SKM-1 treated with dmso at 0.1 percent for 144 hours (cell line): ENCODE results near the gene SPOCK1.

ENCODE experiments used
- DNase-seq: peaks from one replicate; lab custom pipeline; 2025; ENCODE audit not compliant: unreplicated experiment; lab: John Stamatoyannopoulos, UW

The SPOCK1 gene

DNA sequence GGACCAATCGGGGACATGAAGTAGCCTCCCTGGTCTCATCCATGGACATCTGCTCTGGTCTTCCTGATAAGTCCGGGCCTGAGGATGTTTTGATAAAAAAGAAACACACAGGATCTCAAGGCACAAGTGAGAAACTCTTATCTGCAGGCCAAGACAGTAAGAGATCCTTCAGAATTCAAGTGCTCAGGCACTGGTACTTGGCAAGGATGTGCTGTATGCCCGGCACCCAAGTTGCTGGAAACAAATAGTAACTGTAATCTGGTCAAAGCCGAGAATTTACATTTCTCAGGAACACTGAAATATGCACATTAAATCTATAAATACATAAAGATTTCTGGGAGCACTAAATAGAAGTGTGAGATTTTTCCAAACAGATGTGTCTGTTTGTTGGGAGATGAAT is 165.7 kb downstream of the SPOCK1 start:
- no peak for DNase-seq

DNA sequence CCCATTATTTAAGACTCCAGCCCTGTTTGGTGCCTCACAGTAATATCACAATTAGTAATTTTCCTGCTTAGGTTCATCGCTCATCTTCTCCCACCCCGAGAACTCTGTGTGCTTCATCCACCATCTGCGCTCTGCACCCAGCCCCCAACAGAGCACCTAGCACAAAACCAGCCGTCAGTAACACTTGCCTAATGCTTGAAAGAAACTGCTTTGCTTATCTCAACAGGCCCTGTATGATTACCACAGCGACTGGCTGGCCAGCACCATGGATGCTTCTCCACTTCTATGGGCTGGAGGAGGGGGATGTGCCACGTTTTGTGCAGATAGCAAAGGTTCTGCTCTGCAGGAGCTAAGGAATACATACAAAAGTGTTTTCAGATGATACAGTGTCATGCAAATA is 166.8 kb downstream of the SPOCK1 start:
- DNase-seq: no peak

DNA sequence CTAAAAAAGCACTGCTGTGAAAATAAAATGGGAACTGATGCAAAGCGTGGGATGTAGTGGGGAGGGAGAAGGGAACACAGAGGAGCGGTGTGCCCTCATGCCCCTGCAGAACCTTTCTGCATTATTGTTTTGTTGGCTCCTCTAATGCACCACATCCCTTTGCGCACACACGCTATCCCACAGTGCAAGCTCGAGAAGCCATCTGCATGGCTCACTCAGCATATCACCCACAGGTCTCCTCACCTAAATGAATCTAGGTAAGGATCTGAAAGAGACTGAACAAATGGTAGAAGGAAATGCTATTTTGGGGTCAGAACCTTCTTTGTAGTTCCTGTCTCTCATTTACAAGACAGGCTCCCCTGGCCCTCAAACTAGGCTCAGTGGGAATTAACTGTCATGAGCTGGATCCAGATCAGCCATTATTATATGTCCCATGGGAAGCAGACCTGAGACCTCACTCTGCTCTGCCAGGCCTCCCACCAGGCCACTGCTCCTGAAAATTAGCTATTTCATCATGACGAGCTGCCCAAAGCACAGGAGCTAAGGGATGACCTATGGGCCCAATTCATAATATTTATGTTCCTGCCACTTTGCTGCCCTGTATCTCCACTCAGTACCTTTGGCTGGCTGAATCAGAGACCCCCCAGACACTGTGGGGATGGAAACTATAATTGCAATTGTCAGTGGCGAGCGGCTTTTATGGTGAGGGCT is 169.4 kb downstream of the SPOCK1 start:
- no peak for DNase-seq

DNA sequence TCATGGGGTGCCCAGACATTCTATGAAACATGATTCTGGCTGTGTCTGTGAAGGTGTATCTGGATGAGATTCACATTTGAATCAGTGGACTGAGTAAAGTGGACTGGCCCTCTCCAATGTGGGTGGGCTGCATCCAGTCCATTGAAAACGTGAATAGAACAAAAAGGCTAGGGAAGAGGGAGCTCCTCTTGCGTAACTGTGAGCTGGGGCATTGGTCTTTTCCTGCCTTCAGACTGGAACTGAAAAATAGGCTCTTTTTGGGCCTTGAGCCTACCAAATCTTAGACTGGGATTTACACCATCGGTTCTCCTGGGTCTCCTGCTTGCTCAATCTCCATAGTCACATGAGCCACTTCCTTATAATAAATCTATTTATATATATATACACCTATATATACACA is 170.1 kb downstream of the SPOCK1 start:
- no peak for DNase-seq

DNA sequence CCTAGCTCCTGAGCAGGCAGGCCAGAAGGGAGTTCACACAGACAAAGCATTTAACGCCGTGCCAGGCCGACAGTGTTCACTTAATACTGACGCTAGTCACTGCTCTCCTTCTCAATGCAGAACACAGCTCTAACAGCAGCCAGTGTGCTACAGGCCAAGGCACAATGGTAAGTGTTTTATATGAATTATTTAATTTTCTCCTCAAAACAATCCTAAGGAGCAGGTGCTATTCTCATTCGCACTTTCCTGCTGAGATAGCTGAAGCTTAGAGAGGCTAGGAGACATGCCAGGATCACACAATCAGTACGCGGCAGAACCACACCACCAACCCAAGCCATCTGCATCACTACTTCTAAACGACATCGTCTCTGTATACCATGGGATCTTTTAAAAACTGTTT is 170.7 kb downstream of the SPOCK1 start:
- DNase-seq: no peak

DNA sequence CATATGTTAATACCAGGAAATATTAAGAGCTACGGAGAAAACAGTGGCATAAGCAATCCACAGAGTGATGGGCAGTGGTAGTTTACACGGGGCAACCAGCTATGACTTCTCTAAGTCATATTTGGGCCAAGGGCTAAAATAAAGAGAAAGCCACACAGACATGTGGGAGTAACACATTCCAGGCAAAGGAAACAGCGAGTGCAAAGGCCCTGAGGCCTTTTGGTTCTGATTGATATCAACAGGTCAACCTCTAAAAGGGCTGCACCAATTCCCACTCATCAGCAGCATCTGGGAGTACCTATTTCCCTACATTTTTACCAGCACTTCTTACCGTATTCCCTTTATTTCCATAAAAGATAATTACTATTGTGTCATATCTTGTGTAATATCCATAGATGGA is 173.4 kb downstream of the SPOCK1 start:
- no peak for DNase-seq

DNA sequence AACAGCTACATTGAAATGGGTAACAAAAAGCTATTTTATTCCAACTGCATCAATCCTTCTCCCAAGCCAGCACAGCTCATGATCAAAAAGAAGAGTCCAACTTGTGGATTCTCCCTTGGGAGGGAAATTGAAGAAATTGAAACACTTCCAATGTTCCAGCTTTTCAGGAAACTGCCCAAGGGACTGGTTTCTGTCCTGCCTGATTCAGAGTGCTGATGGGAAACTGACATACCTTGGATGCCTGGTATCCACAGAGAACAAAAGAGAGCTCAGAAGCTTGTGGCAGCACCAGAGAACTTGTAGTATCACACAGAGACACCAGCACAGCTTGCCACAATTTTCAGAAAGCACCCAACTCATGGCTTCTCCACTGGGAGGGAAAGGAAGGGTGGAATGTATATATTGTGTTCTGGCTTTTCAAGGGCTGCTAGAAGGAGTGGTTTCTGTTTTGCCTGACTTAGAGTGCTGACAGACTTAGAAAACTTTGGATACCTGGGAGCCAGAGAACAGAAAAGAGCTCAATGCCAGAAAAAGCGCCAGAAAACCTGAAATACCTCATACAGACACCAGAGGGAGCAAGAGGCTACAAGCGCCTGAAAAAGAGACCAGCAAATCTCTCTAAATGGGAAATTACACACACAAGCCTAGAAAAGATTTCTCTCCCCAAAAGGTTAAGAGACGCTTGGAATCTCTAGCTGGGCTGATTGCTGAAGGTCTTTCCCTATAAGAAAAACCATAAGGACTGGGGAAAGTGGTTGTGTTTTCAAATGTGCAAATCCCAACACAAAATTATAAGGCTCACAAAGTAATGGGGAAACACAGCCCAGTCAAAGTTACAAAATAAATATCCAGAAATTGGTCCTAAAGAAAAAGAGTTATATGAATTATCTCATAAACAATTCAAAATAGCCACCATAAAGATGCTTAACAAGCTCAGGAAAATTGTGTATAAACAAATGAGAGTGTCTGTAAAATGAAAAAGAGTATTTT is 178.8 kb downstream of the SPOCK1 start:
- peak; percentile 53 for DNase-seq

DNA sequence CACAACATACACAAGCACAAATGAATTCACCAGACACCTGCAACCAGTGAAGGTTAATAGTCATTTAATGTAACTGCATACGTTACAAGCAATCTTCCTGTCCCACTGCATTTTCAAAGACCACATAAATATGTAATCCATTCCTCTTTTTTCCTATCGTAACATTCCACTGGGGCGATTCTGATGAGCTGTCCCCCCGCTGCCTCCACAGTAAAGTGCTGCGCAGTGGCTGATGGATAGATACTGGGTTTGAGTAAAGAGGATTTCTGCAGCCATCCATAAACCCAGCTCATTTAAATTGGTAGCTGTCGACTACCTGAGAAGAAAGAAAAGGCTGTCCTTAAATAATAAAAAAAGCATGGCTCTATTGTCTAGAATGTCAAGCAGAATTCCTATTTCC is 181.1 kb downstream of the SPOCK1 start:
- DNase-seq: no peak

DNA sequence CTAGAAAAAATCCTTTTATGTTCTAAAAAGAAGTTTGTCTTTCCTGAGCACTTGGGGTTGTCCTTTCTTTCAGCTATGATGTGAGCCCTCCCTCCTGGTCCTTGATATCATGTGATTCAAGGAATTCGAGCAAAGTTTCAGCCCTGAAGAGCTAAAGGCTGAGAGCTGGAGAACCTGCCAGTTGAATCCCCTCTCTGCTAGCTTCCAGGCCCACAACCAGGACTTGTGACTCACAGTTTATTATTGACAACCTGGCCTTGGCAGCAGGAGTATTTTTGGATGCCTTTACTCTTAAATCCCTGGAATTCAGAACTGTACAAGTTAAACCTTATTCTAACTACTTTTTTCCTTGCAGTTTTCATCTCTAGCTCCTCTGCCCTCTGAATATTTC is 182.8 kb downstream of the SPOCK1 start:
- DNase-seq: no peak

DNA sequence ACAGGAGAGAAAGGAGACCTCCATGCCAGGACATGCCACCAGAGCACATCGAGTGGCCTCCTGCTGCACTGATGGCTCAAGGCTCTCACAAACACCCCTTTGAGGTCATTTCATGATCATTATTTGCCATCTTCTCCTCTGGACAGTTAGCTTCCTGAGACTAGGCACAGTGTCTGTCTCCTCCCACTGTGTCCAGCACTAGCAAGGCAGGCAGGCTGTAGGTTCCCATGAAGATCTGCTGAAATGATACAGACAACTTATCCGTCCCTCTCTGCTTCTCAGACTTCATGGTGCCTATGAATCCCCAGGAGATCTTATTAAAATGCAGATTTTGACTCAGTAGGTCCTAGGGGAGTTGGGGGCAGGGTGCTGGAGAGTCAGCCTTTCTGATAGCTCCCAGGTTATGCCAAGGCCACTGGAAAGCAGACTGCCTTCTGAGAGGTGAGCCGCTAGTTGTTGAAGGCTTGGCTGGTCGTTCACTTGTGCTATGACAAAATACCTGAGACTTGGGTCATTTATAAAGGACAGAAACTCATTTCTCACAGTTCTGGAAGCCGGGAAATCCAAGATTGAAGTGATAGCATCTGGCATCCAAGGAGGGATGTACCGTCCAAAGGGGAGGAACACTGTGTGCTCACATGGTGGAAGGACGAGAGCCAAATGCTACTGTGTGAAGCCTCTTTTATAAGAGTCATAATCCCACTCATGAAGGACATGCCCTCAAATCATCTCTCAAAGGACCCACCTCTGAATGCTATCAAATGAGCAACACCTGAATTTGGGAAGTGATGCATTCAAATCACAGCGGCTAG is 183.4 kb downstream of the SPOCK1 start:
- DNase-seq: no peak

DNA sequence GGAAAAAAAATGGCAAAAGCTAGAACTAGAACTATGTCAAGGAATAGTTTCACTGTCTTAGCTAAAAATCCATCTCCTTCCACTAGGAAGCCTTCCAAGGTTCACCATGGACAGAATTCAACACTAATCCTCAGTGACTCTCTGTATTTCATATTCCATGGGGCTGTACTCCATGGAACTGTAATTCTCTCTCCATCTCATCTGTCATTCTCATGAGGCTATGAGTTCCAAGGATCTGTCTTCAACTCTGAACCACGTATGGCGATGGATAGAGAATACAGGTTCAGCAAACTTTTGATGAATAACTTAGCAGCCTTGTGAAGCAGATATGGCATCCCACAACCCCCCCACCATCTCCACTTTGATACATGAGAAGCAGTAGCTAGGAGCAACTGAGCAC is 184.0 kb downstream of the SPOCK1 start:
- DNase-seq: no peak

DNA sequence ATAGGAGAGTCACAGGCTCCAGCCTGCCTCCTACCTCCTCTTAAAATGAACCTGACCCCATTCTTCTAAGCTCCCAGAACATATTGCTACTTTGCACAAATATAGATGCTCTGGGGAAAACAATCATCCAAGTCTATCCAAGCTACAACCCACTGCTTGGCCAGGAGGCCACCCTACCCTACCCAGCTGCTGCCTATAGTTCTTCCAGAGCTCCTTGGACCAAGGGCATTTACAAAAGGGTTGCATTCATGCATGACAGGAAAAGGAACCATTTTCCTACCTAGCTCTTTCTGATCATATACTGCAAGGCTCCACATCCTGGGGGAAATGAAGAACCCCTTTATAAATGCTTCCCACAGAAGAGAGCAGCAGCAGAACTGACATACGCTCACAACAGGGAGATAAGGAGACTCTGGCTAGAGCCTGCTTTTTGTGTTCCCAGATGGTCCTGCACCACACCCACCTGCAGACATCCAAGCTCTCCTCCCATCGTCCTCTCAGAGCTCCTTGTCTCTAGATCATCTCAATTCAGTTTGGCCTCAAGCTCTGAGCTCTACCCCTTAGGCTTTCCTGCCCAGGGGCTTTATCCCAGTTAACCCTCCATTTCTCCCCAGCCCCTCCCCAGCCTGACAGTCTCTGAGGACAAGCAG is 185.5 kb downstream of the SPOCK1 start:
- no peak for DNase-seq

DNA sequence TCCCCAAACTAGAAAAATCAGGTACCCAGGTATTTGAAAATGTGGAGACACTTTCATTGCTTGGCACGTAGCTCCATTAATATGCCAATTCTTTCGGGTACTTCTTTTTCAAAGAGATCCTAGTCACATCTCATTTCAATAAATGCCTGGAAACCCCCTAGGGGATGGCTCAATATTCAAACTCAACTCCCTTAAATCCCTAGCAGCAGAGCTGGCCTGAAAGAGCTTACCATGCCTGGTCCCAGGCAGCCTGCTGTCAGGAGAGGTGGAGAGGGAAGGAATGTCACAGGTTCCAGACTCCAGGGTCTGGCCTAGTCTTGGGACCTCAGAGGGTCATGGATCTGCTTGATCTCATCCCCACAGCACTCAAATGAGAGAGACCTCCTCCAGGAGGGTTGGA is 187.1 kb downstream of the SPOCK1 start:
- no peak for DNase-seq

DNA sequence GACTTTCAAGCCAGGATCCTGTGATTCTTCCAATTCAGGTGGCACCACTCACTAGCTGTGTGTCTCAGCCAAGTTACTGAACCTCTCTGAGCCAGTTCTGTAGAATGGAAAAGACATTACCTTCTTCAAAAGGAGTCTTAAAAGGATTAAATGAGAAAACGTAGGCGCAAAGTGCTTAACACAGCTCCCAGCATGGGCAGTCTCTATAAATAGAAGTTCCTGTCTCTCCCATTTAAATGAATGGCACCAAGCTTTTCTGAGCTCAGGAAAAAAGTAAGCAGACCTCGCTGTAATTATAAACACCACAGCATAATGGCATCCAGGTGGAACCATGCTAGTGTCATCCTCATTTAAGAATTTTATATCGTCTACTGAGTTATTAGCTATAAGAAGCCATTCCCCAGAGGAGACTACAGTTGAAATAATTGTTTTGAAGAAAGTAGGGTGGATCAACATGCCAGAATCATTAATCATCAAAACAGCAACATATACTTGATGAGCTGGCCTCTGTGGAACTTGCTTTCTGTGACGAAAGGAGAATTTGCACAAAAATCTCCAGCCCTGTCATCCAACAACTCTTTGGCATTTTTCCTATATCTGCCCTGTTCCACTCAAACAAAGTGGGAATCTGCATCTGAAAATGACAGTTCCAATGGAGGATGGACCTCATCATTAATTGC is 188.9 kb downstream of the SPOCK1 start:
- DNase-seq: no peak

DNA sequence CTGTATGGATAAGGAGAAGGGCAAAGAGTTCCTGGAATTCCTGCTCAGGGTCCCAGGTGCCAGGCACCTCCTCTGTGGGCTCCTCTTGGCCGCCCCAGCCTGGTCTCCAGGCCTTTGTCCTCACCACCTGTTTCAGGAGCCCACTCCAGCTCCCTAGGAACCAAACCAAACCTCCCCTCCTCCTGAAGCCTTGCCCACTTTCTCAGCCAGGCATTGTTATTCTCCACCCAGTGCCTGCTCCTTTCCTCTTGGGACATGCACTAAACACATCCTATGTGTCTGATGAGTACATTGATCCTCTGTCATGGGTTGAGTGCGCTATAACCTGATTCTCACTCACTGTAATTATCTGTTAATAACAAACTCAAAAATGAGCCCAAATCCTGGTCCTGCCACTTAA is 189.8 kb downstream of the SPOCK1 start:
- no peak for DNase-seq

DNA sequence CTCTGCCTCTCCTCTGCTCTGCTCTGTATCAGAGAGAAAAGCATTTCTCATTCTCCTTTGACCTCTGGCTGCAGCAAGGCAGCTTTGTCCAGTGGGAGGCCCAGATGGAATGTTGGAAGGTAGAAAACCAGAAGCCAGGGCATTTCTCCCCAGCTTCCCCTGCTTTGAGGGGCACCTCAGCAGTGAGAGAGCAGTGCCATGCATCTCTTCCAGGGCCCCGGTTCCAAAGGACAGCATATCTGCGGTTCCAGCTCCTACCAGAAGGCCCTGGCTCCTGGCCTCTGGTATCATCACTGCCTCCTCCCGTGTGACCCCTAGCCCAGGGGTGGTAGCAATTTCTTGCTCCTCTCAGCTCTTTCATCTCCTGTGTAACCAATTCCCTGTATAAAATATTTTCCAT is 190.8 kb downstream of the SPOCK1 start:
- no peak for DNase-seq

DNA sequence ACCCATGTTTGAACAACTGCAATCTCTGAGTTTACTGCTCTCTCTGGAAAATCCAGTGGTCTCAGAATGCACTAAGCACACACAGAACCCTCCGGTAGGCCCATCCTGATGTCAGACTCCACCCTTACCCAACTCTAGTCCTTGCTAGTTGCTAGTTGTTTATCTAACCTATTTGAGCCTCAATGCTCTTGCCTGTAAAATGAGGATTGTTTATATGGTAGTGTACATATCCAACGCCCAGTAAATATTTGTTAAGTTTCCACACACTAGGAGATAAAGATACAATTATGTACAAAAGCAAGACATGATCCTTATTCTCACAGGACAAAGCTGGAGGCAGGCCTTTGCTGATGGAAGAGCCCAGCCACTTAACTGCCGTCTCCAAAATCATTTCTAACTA is 192.2 kb downstream of the SPOCK1 start:
- no peak for DNase-seq

DNA sequence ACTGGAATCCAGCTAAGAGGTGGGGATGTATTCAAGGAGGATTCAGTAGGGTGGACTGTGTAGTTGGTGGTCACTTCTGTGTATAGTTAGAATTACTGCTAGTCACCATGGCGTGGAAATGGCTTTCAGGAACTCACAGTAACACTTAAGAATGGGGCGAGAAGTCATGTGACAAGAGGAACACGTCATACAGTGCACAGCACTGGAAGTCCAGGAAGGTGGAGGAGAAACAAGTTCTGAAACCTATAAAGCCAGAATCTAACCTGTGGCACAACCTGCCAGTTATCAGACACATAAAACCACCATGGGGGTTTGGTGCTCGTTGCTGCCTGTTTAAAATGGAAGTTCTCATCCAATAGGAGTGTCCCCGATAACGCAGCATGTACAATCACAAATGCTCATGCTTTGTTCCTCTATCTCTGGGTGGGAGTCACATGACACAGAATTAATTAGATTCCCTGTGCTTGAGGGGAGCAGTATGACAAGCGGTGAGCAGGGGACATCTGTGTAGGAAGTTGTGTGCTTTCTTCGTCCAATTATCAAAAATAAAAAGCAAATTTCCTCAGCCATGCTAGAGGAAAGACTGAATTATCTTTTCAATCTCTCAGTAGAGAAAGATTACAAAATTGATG is 193.0 kb downstream of the SPOCK1 start:
- no peak for DNase-seq

DNA sequence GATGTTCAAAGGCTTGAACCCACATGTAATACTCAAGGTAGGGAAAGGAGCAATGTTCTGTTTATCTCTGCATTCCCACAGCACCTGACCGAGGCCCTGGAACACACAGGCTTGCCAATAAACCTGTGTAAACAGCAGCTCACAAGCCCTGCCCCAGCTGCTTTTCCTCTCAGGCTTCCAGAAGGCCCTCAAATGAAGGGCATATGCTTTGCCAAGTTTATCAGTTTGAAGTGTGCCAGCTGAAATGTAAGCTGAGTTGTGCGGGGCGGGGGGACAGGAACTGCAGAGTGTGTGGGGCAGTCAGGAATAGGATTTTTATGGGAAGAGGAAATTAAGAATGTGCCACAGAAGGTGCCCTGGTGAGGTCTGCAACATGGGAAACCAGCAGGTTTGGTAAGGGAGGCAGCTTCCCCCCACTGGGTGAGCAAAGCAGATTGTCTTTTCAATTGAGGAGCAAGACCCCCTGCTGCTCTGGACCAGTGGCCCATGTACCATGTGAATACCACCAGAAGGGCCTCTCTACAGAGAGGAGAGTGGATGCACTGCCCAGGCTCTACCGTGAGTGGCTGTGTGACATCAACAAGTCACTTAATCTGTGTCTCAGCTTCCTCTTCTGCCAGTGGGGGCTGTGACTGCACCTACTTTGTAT is 194.8 kb downstream of the SPOCK1 start:
- DNase-seq: no peak
